Measurements from ENCODE around the gene MYH11.

The MYH11 gene

DNA sequence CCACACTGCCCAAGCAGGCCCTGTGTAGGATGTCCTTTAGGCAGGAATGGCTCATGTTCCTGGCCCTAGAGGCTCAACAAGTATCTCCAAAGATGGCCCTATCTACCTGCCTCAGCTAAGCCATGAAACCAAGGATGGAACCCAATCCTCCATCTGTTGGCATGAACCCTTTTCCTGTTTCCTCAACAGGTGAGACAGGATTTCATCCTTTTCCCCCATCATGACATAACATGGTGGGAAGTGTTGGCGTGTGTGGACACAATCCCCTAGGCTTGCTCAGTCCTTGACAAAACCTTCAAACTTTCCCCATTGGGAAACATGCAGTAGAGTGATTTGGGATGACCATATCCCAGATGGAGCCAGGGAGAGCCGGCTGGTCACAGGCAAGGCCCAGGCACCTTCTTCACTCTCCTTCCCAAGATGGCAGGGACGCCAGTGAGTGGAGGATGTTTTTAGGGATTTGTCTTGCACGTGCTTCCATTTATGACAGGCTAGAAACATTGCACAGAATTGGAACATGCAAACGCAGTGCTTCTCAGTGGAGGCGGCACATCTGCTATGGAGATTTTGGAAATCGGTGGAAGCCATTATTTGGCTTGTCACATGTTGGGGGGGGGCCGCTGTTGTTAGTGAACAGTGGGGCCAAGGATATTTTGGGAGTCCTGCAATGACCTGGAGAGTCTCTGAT lies 77.0 kb downstream of the MYH11 start:
- DNase-seq (ENCODE audit: low spot score) = no peak

DNA sequence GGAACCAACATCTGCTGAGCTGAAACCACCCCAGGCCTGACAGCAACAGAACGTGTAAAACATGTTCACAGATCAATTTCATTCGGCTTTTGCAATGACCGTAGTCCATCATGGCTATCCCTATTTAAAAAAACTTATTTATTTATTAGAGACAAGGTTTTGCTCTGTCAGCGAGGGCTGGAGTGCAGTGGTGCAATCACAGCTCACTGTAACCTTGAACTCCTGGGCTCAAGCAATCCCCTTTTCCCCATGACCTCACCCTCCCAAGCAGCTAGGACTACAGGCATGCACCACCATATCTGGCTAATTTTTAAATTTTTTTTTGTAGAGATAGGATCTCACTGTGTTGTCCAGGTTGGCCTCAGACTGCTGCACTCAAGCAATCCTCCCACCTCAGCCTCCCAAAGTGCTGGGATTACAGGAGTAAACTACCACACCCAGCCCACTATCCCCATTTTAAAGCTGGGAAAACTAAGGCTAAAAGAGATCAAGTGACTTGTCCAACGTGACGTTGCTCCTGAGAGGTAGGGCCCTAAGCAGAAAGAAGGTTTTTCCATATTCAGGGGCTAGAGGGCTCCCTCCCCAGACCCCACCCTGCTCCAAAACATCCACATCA lies 77.7 kb downstream of the MYH11 start:
- no peak for DNase-seq (ENCODE audit: low spot score)

DNA sequence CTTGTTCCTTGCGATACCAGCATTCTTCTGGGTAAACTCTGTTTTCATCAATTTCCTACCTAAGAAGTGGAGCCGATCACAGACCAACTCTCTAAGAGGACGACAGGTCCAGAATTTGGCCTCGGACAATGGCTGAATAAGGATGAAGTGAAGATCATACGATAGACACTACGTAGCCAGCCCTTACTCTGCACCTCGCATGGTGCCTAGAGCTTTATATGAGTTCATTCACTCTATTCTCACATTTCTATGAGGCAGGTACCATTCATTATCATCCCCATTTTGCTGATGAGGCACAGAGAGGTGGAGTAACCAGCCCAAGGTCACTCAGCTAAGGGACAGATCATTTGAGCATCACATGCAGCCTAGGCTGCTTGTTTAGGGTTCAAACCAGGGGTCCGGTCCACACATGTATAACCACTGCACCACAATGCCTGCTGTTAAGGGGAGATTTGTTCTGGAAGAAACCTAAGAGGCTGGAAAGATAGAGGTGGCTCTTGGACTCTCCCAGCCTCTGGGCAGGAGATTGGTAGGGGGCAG lies 78.6 kb downstream of the MYH11 start:
- no peak for DNase-seq (ENCODE audit: low spot score)

DNA sequence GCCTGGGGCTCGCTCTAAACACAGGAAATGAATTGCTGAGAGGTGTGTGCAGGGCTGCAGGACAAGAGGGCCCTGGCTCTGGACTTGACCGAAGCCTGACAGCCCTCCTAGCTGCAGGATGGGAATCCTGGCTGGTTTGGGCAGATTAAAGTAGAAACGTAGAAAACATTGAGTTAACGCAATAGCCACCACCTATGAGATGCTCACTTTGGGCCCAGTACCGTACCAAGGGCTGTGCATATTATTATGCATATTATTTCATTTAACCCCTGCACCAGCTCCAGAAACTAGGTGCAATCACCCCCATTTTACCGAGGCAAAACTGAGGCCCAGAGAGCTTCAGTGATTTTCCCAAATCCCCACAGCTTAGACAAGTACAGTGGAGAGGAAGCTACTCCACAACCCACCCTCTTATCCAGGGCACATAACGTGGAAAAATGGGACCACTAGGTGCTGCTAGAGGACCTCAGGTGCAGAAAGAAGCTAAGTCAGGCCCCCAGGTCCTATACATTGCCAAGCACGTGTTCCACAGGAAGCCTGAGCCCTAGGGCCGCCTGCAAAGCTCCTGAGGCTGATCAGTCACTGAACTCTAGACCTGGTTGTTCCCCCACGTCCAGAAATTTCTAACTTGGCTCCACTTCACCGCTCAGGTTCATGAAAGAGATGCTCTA lies 79.2 kb downstream of the MYH11 start:
- DNase-seq (ENCODE audit: low spot score) = peak; percentile 77

DNA sequence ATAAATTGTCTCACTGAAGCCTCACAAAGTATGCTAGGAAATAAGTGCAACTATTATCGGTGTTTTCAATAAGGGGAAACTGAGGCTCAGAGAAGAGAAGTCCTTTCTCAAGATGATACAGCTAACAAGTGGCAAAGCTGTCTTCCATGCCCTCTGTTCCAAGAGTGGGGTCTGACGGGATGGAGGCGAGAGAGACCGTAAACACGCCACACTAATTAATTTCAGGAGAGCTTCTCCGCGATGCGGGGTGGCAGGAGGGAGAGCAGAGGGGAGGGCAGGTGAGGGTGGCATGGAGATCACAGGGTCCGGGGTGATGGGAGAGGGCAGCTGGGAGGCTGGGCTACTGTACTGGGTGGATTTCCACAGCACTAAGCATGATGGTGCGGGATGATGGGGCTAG lies 80.3 kb downstream of the MYH11 start:
- no peak for DNase-seq (ENCODE audit: low spot score)

DNA sequence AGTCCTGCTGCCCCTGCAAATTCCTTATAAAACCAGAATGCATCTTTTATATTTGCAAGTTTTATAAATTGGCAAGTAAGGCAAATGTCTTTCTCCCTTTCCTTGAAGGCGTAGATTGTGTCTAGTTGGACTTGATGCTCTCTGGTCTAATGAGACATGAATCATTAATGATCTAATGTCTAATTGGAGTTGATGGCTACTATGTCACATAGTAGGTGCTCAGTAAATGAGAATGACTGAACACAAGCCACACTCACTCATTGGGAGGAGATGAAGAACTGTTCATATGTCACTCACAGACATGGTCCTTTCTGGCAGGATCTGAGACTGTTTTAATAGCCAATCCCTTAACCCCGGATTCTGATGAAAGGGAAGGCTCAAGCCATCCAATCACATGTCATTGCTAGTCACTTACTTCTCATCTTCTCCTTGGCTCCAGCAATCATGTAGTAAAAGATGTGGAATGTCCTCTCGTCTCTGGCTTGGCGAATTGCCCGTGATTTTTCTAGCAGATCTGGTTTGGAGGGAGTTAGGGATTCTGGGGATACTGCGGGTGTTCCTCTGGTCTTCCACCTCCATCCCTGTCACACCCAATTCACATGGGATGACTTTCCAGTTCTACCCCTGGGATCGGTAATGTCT lies 81.0 kb downstream of the MYH11 start:
- DNase-seq (ENCODE audit: low spot score) = no peak

DNA sequence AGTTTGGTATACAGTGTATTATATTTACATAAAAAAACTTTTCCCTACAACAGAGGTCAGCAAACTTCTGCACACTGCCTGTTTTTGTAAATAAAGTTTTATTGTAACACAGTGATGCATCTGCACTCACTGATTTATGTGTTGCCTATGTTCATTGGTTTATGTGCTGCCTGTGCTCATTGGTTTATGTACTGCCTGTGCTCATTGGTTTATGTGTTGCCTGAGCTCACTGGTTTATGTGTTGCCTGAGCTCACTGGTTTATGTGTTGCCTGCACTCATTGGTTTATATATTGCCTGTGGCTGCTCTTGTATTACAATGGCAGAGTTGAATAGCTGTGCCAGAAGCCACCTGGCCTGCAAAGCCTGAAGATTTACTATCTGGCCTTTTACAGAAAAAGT lies 81.6 kb downstream of the MYH11 start:
- DNase-seq (ENCODE audit: low spot score) = peak; percentile 42

DNA sequence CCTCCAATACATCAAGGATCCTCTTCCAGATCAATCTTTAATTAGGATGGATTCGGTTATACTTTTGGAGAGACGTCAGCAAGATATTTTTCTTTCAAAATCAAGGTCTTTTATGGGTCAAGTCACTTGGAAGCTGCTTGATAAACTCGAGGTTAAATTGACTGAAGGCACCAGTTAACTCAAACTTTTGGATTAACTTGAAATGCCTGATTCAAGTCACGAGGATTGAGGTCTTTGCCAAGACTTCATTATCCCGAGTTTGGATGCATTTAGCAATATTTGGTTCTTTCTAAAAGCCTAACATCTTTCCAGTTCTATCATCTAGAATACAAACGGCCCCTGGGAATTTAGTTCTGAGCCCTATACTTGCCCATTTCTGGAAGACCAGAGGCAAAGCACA lies 82.9 kb downstream of the MYH11 start:
- DNase-seq (ENCODE audit: low spot score) = no peak

DNA sequence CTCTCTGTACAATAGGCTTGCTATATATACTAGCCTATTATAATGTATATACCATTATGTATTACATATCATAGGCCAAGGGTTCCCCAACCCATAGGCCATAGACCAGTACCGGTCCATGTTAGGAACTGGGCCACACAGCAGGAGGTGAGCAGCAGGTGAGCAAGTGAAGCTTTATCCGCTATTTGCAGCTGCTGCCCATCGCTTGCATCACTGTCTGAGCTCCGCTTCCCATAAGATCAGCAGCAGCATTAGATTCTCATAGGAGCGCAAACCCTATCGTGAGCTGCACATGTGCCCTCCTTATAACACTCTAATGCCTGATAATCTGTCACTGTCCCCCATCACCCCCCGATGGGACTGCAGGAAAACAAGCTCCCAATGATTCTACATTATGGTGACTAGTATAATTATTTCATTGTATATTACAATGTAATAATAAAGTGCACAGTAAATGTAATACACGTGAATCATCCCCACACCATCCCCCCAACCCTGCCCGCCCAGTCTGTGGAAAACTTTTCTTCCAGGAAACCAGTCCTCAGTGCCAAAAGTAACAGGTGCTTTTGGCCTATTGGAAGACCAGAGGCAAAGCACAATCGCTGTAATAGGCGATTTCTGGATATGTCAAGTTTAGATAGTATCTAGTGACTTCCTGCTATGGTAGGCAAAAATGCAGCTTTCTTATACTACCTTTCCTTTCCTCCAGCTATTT lies 84.1 kb downstream of the MYH11 start:
- no peak for DNase-seq (ENCODE audit: low spot score)

DNA sequence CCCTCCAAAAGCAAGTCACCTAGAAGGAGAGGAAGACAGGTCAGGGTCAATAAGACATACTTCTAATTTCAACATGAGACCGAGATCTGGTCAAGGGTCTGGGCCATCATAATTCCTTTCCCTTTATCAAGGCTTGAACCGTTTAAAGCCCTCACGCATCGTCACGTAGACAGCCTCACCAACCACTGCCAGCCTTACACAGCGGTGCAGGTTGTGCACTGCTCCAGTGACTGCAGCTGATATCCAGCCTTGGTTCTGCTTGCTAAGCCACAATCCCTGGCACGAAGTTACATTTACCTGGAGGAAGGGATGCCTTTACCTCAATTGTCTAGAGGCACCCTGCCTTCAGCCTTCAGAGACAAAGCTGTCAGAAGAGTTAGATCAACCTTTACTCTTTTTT lies 85.1 kb downstream of the MYH11 start:
- DNase-seq (ENCODE audit: low spot score) = no peak

DNA sequence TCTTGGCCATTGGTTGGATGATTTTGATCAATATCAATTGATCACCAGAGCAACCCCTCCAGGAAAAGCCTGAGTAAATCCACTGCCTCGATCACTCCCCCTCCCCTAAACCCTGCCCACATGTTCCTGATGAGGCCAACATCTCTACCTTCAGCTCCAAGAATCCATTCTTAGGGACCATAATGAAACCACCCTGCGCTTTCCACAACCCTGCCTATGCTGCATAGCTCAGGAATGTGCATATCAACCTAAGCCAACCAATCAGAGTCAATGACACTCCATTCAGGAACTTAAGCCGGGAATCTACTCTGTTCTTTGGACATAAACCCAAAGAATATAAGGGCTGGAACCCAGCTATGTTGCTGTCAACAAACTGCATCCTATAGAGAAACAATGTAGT lies 86.3 kb downstream of the MYH11 start:
- no peak for DNase-seq (ENCODE audit: low spot score)

DNA sequence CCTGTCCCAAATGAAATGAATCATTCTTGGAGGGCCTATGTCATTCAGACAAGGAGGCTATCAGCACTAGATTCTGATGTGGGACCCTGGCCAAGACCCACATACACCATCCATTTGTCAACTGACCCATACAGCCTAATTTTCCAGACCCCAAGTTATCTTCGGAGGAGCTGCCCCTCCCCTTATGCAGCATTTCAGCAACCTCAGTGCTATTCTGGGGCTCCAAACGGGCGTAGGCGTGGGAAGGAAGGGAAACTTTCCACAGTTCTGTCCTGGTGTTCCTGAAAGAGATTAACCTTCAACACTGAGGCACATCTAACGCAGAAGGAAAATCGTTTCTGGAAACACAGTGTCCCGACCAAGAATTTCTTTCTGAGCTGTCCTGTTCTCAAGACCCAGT lies 86.7 kb downstream of the MYH11 start:
- DNase-seq (ENCODE audit: low spot score) = no peak

DNA sequence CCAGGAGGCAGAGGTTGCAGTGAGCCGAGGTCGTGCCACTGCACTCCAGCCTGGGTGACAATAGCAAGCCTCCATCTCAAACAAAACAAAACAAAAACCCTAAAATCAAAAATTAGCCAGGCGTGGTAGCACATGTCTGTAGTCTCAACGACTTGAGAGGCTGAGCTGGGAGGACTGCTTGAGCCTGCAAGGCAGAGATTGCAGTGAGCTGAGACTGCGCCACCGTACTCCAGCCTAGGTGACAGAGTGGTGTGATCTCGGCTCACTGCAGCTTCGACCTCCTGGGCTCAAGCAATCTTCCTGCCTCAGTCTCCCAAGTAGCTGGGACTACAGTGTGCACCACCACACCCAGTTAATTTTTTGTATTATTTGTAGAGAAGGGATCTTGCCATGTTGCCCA lies 87.6 kb downstream of the MYH11 start:
- DNase-seq (ENCODE audit: low spot score) = no peak

DNA sequence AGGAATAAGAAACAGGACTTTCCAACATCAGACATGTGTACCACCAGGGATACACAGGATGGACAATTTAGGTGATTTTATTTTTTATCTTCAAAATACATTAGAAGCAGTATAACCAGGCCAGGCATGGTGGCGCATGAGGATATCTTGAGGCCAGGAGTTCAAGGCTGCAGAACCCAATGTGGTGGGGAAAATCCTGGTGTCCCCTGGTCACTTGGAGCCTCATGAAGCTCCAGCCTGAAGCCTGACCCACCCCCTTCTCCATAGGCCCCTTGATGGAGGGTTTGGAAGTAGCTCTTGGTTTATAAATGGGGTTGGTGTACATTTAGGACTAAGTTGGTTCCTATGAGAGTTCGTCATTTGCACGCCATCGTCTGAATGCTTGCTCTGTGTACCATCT lies 88.6 kb downstream of the MYH11 start:
- no peak for DNase-seq (ENCODE audit: low spot score)

DNA sequence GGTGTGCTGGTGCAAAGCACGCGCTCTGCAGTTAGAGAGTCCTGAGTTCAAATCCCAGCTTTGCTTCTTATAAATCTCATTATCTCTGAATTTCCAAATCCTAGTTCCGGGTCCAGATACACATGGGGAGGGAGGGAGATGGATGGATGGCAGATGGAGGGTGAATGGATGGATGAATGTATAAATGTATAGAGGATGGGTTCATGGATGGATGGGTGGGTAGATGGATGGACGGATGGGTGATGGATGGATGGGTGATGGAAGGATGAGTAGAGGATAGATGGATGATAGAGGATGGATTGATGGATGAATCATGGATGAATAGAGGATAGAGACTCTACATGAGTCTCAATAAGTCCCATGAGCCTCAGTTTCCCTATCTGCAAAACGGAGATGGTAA lies 89.9 kb downstream of the MYH11 start:
- DNase-seq (ENCODE audit: low spot score) = no peak

DNA sequence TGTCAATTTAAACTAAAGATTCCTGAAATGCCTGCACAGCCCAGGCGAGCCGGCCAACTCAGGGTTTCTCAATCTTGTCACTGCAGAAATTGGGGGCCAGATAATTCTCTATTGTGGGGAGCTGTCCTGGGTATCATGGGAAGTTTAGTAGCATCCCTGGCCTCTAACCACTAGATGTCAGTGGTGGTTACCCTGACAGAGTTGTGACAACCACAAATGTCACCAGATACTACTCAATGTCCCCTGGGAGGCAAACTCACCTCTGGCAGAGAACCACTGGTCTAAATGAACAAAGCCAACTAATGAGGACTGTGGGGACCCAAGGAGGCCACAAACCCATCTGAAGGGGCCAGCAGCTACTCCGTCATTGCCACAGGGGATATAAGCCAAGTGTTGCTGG lies 90.9 kb downstream of the MYH11 start:
- peak; percentile 74 for DNase-seq (ENCODE audit: low spot score)

DNA sequence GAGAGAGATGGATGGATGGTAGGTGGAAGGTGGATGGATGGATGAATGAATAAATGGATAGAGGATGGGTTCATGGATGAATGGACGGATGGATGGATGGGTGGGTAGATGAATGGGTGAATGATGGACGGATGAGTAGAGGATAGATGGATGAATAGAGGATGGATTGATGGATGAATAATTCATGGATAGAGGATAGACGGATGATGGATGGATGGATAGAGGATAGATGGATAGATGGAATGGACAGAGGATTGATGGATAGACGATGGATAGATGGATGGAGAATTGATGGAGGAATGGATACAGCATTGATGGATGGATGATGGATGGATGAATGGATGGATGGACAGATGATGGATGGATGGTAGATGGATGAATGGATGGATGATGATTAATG lies 91.7 kb downstream of the MYH11 start:
- DNase-seq (ENCODE audit: low spot score) = no peak

DNA sequence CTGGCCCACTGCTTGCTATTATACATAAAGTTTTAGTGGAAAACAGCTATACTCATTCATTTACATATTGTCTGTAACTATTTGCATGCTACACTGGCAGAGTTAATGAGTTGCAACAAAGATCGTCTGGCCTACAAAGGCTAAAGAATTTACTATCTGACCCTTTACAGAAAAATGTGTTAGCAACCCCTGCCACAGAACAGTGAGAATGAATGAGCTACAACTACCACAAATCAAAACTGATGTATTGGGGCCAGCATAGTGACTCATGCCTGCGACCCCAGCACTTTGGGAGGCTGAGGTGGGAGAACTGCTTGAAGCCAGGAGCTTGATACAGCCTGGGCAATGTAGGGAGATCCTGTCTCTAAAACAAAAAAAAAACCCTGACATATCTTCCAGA lies 92.7 kb downstream of the MYH11 start:
- no peak for DNase-seq (ENCODE audit: low spot score)

DNA sequence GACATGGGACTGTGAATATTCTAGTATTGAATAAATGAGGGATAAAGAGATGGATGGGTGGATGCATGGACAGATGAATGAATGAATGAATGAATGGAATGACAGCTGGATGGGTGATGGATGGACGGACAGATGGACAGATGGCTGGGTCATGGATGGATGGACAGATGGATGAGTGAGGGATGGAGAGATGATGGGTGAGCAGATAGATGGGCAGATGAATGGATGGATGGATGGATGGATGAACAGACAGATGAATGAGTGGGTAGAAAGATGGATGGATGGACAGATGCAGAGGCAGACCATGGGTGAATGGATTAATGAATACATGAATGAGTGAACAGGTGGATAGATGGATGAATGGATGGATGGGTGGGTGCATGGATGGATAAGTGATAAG lies 96.7 kb downstream of the MYH11 start:
- DNase-seq (ENCODE audit: low spot score) = no peak

DNA sequence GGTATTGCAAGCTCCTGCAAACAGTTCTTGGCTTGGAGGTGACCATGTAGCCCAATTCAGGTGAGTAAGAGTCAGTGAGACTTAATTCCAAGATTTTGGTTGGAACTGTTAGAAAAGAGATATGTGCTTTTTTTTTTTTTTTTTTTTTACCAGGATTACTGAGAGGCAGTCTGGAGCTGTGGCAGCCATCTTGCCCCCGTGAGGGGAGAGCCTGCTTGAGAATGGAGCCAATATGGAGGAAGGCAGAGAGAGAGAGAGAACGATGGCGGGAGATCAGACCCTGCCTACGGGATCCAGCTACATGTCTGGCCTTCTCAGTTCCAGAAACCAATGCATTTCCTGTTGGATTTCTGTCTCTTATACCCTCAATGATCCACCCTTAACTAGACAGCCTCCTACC lies 97.8 kb downstream of the MYH11 start:
- DNase-seq (ENCODE audit: low spot score) = no peak

DNA sequence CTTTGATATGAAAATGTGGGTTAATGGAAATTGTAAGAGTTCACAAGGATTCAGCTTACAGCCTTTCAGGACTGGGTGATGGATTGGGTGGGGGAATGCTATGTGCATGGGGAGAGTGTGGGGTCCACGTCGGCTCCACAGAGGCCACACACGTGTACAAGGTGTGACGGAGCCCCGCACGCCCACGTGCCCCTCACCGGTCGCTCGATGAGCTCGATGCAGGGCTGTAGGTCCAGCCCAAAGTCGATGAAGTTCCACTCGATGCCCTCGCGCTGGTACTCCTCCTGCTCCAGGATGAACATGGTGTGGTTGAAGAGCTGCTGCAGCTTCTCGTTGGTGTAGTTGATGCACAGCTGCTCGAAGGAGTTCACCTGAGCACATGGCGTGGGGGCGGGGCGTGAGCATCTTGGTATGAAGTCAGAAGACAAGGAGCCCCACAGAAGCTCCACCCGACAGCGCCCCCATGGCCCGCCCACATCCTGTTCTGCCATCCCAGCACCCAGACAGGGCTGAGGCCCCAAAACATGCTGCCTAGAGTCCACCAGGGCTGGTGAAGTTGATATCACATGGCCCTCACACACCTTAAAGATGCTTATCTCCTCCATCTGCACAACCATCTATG lies 99.1 kb downstream of the MYH11 start:
- no peak for DNase-seq (ENCODE audit: low spot score)

DNA sequence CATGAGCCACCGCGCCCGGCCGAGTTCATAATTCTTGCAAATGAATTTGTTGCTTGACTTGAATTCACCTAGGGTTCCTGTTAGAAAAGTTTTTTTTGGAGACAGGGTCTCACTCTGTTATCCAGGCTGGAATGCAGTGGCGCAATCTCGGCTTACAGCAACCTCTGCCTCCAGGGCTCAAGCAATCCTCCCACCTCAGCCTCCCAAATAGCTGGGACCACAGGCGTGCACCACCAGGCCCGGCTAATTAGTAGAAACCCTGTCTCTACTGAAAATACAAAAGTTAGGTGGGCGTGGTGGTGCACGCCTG lies 99.8 kb downstream of the MYH11 start:
- DNase-seq (ENCODE audit: low spot score) = no peak
